Parathyroid adenoma (tissue), 2 donors: Measurements from ENCODE around the gene COL1A2.

Source experiments
- H2AFZ ChIP-seq: fragments of 300-600 bp; sonication (generic); one replicate; pipeline ENCODE4 v1.7.0; 2017; ENCODE audit warnings: antibody characterized with exemption, mild to moderate bottlenecking
- H3K27ac ChIP-seq: fragments of 300-600 bp; sonication (generic); one replicate; pipeline ENCODE4 v1.7.0; 2017
- H3K27me3 ChIP-seq: fragments of 300-600 bp; sonication (generic); one replicate; pipeline ENCODE4 v1.7.0; 2017; ENCODE audit warnings: low read length; ENCODE audit not compliant: control insufficient read depth, insufficient read depth
- H3K36me3 ChIP-seq: fragments of 300-600 bp; sonication (generic); one replicate; pipeline ENCODE4 v1.7.0; 2017; ENCODE audit warnings: low read length; ENCODE audit not compliant: control insufficient read depth, insufficient read depth
- H3K4me1 ChIP-seq: fragments of 300-600 bp; sonication (generic); one replicate; pipeline ENCODE4 v1.7.0; 2017; ENCODE audit warnings: control low read depth
- H3K4me2 ChIP-seq: fragments of 300-600 bp; sonication (generic); one replicate; pipeline ENCODE4 v1.7.0; 2017; ENCODE audit warnings: low read length
- H3K4me3 ChIP-seq: fragments of 300-600 bp; sonication (generic); one replicate; pipeline ENCODE4 v1.7.0; 2017; ENCODE audit warnings: low read depth, low read length
- H3K79me2 ChIP-seq: fragments of 300-600 bp; sonication (generic); one replicate; pipeline ENCODE4 v1.7.0; 2017; ENCODE audit warnings: control low read depth
- H3K9ac ChIP-seq: fragments of 300-600 bp; sonication (generic); one replicate; pipeline ENCODE4 v1.7.0; 2017; ENCODE audit warnings: mild to moderate bottlenecking
- H3K9me3 ChIP-seq: fragments of 300-600 bp; sonication (generic); one replicate; pipeline ENCODE4 v1.7.0; 2017; ENCODE audit warnings: low read length; ENCODE audit not compliant: control insufficient read depth
- TF ChIP-seq, protein P1 (sequence below): fragments of 300-600 bp; sonication (generic); IDR thresholded peaks from one replicate; pipeline ENCODE4 v1.7.0; 2017; ENCODE audit warnings: antibody characterized with exemption, mild to moderate bottlenecking
- donor health status: primary hyperparathyroidism.

Gene COL1A2

DNA sequence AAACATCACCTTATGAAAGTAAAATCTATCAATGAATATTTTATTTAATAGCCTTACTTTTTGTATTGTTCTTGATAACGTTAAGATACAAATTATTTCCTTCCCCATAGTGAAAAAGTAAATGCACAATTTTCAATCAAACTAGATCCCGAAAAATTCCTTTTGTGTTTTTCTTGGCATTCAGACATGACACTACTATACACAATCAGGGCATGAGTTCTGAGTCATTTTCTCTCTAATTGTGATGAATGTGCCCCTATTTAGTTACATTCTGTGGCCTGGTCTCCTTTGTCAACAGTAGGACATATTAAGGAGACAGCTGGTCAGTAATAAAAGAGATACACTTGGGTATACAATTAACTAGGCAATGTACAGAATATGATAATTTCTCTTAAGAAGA is 19.8 kb downstream of the COL1A2 start:
- Histone ChIP-seq H3K9ac (no peak overlapping the region), H3K27me3 (no peaks in the 10 kb centered on the region), H3K4me1 (no peaks in the 10 kb centered on the region), H3K4me3 (no peak overlapping the region), H3K79me2 (no peaks in the 10 kb centered on the region), H3K9me3 (no peaks in the 10 kb centered on the region), H3K4me2 (no peak overlapping the region), H3K36me3 (no peaks in the 10 kb centered on the region), H2AFZ (no peak overlapping the region), H3K27ac (no peak overlapping the region)
- TF ChIP-seq, protein P1, sequence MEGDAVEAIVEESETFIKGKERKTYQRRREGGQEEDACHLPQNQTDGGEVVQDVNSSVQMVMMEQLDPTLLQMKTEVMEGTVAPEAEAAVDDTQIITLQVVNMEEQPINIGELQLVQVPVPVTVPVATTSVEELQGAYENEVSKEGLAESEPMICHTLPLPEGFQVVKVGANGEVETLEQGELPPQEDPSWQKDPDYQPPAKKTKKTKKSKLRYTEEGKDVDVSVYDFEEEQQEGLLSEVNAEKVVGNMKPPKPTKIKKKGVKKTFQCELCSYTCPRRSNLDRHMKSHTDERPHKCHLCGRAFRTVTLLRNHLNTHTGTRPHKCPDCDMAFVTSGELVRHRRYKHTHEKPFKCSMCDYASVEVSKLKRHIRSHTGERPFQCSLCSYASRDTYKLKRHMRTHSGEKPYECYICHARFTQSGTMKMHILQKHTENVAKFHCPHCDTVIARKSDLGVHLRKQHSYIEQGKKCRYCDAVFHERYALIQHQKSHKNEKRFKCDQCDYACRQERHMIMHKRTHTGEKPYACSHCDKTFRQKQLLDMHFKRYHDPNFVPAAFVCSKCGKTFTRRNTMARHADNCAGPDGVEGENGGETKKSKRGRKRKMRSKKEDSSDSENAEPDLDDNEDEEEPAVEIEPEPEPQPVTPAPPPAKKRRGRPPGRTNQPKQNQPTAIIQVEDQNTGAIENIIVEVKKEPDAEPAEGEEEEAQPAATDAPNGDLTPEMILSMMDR: no peak

- no peaks in the 10 kb centered on the region for H3K27me3 ChIP-seq
- H3K4me2 ChIP-seq: no peak overlapping the region
- H3K4me3 ChIP-seq: no peak overlapping the region
- no peak overlapping the region for H3K27ac ChIP-seq
- H3K36me3 ChIP-seq: no peaks in the 10 kb centered on the region
- H3K79me2 ChIP-seq: no peaks in the 10 kb centered on the region
- H3K9me3 ChIP-seq: no peaks in the 10 kb centered on the region
- no peak overlapping the region for H3K9ac ChIP-seq
- no peaks in the 10 kb centered on the region for H3K4me1 ChIP-seq
- H2AFZ ChIP-seq: no peak overlapping the region
- TF ChIP-seq, protein P1: no peak
Observed at GRCh38 chr7:94414980-94415379, 20.3 kb downstream of the COL1A2 start.

DNA sequence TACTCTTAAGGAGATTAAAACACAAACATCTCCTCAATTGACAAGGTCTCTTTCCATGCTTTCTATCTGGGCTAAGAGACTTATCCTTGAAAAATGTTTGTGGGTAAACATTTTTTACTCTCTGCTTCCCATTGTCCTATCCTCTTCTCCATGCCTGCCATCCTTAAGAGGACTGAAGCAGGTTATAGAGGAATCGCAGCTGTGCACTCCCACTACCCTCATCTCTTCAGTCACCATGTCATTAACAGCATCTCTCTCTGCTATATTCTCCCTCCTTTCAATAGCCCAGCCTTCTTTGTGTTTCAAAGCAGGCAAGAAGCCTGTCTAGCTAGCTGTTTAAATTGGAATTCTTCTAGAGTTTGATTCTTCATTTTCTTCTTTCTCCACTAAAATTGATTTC is 22.6 kb downstream of the COL1A2 start:
- Histone ChIP-seq H2AFZ (no peak overlapping the region), H3K27me3 (no peaks in the 10 kb centered on the region), H3K79me2 (no peaks in the 10 kb centered on the region), H3K4me2 (no peak overlapping the region), H3K36me3 (no peaks in the 10 kb centered on the region), H3K9me3 (no peaks in the 10 kb centered on the region), H3K27ac (no peak overlapping the region), H3K4me1 (no peaks in the 10 kb centered on the region), H3K4me3 (no peak overlapping the region), H3K9ac (no peak overlapping the region)
- TF ChIP-seq, protein P1: no peak

DNA sequence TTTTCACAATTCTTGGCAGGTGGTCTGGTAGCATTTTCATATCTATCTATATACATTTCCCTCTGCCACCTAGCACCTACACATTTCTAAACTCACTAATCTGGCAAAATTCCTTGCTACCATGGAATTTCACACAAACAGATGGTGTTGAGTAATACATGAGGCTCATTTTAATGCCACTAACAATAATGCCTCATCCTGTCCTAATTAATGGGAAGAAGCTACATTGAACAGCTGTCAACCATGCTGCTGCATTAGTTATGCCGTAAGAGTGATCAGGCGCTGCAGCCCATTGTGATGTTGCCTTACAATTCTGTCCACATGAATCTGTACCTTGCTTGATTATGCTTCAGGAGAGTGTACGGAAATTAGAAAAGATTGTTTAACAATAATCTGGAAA is 23.2 kb downstream of the COL1A2 start:
- Histone ChIP-seq H3K27me3 (no peaks in the 10 kb centered on the region), H3K27ac (no peak overlapping the region), H3K79me2 (no peaks in the 10 kb centered on the region), H3K9me3 (no peaks in the 10 kb centered on the region), H2AFZ (no peak overlapping the region), H3K4me2 (no peak overlapping the region), H3K4me3 (no peak overlapping the region), H3K4me1 (no peaks in the 10 kb centered on the region), H3K36me3 (no peaks in the 10 kb centered on the region), H3K9ac (no peak overlapping the region)
- TF ChIP-seq, protein P1: no peak

DNA sequence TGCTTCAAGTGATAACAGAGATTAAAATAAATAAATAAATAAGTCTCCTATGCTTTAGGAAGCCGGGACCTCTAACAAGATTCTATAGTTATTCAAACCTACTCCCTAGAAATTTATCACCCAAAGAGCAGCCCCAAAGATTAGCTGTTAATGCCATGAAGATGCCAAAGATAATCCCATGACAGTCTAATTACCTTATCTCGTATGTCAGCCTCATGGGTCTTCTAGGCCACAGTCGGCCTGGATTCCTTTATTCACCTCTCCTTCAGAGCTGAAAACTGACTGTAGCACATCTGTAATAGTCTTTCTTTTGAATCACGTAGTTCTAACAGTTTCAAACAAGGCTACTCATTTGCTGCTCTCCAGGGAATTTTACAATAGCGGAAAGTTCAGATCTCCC is 24.2 kb downstream of the COL1A2 start:
- Histone ChIP-seq H3K79me2 (no peaks in the 10 kb centered on the region), H3K9me3 (no peaks in the 10 kb centered on the region), H3K27me3 (no peaks in the 10 kb centered on the region), H3K4me3 (no peak overlapping the region), H3K9ac (no peak overlapping the region), H3K4me2 (no peak overlapping the region), H3K4me1 (no peaks in the 10 kb centered on the region), H3K27ac (no peak overlapping the region), H3K36me3 (no peaks in the 10 kb centered on the region), H2AFZ (no peak overlapping the region)
- TF ChIP-seq, protein P1: no peak
